ENCODE measurements around the gene FAM228B.

Gene FAM228B

GRCh38 chr2:24077535-24077877, 45.8 kb upstream of the FAM228B start:
- no peak overlapping the region for H4K5ac ChIP-seq (ENCODE audit: low read length)
- no peak overlapping the region for H2AK5ac ChIP-seq (ENCODE audit: low read length)
- H4K8ac ChIP-seq (ENCODE audit: low read depth, low read length) = no peak overlapping the region
- WGBS (ENCODE audit: extremely low coverage, insufficient coverage, low lambda C conversion rate) = no CpG with 5 or more reads among the region's 9 CpGs
- H3K27ac ChIP-seq (ENCODE audit: low read depth, low read length) = no peak overlapping the region
- peaks cover 11% of the 10 kb centered on the region for H3K79me2 ChIP-seq (ENCODE audit: control insufficient read depth, insufficient read depth, low read length)
- DNase-seq = no peak
- no peak overlapping the region for H3K4ac ChIP-seq (ENCODE audit: low read depth, low read length)
- no peak overlapping the region for H3K23ac ChIP-seq (ENCODE audit: low read length)
- no peak overlapping the region for H3K4me3 ChIP-seq (ENCODE audit: low read length)
- H3K9ac ChIP-seq (ENCODE audit: low read length) = peak overlapping the region; percentile 72
- H2BK15ac ChIP-seq (replicated peaks; ENCODE audit: low read depth) = no peak overlapping the region
- no peak overlapping the region for H3K18ac ChIP-seq (ENCODE audit: low read length)
- peaks cover 1% of the 10 kb centered on the region for H3K36me3 ChIP-seq (ENCODE audit: control insufficient read depth, insufficient read depth, low read length)
- H3K4me1 ChIP-seq (ENCODE audit: control insufficient read depth, low read depth, low read length) = no peaks in the 10 kb centered on the region
- H2BK120ac ChIP-seq (ENCODE audit: low read depth, low read length) = no peak overlapping the region
- H3K27me3 ChIP-seq (ENCODE audit: insufficient read depth, low read length, poor library complexity) = no peaks in the 10 kb centered on the region
- peak overlapping the region; percentile 58 for H3K4me2 ChIP-seq (ENCODE audit: low read length)
- no peak overlapping the region for H2BK5ac ChIP-seq (ENCODE audit: low read length)
- H3K56ac ChIP-seq (ENCODE audit: low read length) = peak overlapping the region; percentile 89
- peaks cover 6% of the 10 kb centered on the region for H3K79me1 ChIP-seq (ENCODE audit: low read length)

GRCh38 chr2:24077879-24078278, 45.4 kb upstream of the FAM228B start:
- Histone ChIP-seq H2AK5ac (ENCODE audit: low read length) (no peak overlapping the region), H3K4me1 (ENCODE audit: control insufficient read depth, low read depth, low read length) (no peaks in the 10 kb centered on the region), H3K79me2 (ENCODE audit: control insufficient read depth, insufficient read depth, low read length) (peaks cover 11% of the 10 kb centered on the region), H2BK15ac (replicated peaks; ENCODE audit: low read depth) (no peak overlapping the region), H3K27ac (ENCODE audit: low read depth, low read length) (no peak overlapping the region), H3K9ac (ENCODE audit: low read length) (peak overlapping the region; percentile 72), H4K5ac (ENCODE audit: low read length) (no peak overlapping the region), H3K4me2 (ENCODE audit: low read length) (no peak overlapping the region), H3K79me1 (ENCODE audit: low read length) (peaks cover 5% of the 10 kb centered on the region), H3K27me3 (ENCODE audit: insufficient read depth, low read length, poor library complexity) (no peaks in the 10 kb centered on the region), H3K36me3 (ENCODE audit: control insufficient read depth, insufficient read depth, low read length) (peaks cover 1% of the 10 kb centered on the region), H2BK120ac (ENCODE audit: low read depth, low read length) (no peak overlapping the region), H3K18ac (ENCODE audit: low read length) (no peak overlapping the region), H3K4ac (ENCODE audit: low read depth, low read length) (no peak overlapping the region), H4K8ac (ENCODE audit: low read depth, low read length) (no peak overlapping the region), H3K23ac (ENCODE audit: low read length) (no peak overlapping the region), H3K56ac (ENCODE audit: low read length) (peak overlapping the region; percentile 89), H2BK5ac (ENCODE audit: low read length) (no peak overlapping the region), H3K4me3 (ENCODE audit: low read length) (no peak overlapping the region)
- no peak for DNase-seq
- no CpG with 5 or more reads among the region's 2 CpGs for WGBS (ENCODE audit: extremely low coverage, insufficient coverage, low lambda C conversion rate)

- Histone ChIP-seq H3K4ac (ENCODE audit: low read depth, low read length) (no peak overlapping the region), H4K5ac (ENCODE audit: low read length) (no peak overlapping the region), H3K79me2 (ENCODE audit: control insufficient read depth, insufficient read depth, low read length) (peaks cover 2% of the 10 kb centered on the region), H3K36me3 (ENCODE audit: control insufficient read depth, insufficient read depth, low read length) (peaks cover 1% of the 10 kb centered on the region), H3K4me2 (ENCODE audit: low read length) (no peak overlapping the region), H2BK120ac (ENCODE audit: low read depth, low read length) (no peak overlapping the region), H3K27me3 (ENCODE audit: insufficient read depth, low read length, poor library complexity) (no peaks in the 10 kb centered on the region), H2BK15ac (replicated peaks; ENCODE audit: low read depth) (no peak overlapping the region), H3K56ac (ENCODE audit: low read length) (no peak overlapping the region), H3K4me3 (ENCODE audit: low read length) (no peak overlapping the region), H3K9ac (ENCODE audit: low read length) (no peak overlapping the region), H3K27ac (ENCODE audit: low read depth, low read length) (no peak overlapping the region), H4K8ac (ENCODE audit: low read depth, low read length) (no peak overlapping the region), H2BK5ac (ENCODE audit: low read length) (no peak overlapping the region), H2AK5ac (ENCODE audit: low read length) (no peak overlapping the region), H3K18ac (ENCODE audit: low read length) (no peak overlapping the region), H3K23ac (ENCODE audit: low read length) (no peak overlapping the region), H3K79me1 (ENCODE audit: low read length) (no peaks in the 10 kb centered on the region), H3K4me1 (ENCODE audit: control insufficient read depth, low read depth, low read length) (peaks cover 3% of the 10 kb centered on the region)
- DNase-seq = no peak
- no CpG with 5 or more reads among the region's 2 CpGs for WGBS (ENCODE audit: extremely low coverage, insufficient coverage, low lambda C conversion rate)
Observed at GRCh38 chr2:24080701-24081100, 42.6 kb upstream of the FAM228B start.

DNA sequence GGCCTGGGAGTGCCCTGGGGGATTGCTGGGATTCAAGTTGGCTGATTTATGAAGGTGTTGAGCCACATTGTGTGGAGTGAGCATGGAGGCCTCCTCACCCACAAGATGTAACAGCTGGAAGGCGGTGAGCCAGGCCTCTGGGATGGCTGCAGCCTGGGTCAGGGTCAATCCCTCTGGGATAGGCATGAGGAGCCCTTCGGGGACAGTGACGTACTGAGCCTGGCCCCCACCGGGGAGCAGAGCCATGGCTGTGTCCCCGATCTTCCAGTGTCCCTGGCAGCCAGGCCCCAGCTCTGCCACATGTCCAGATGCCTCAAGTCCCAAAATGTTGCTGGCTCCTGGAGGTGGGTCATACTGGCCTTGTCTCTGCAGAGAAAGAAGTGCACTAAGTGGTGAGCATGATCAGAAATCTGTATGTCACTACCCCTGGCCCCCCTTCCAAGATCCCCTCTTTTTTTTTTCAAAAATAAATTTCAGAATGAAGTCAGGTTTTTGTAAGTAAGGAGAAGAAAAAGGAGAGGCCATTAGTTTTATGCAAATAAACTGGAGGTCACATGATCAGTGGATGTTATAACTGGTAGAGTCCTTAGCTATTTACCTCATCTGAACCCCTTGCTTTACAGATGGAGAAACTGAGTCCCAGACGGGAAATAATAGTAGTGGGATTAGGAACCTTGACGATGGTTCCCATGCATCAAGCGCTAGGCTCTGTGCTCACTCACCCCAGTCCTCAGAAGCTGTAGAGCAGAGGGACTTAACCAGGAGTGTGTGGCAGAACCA, 40.3 kb upstream of the FAM228B start:
- H2AK5ac ChIP-seq (ENCODE audit: low read length) = peak overlapping the region; percentile 64
- no peak overlapping the region for H2BK5ac ChIP-seq (ENCODE audit: low read length)
- peak overlapping the region; percentile 78 for H3K9ac ChIP-seq (ENCODE audit: low read length)
- H3K36me3 ChIP-seq (ENCODE audit: control insufficient read depth, insufficient read depth, low read length) = peaks cover 1% of the 10 kb centered on the region
- H3K23ac ChIP-seq (ENCODE audit: low read length) = no peak overlapping the region
- no peak overlapping the region for H4K8ac ChIP-seq (ENCODE audit: low read depth, low read length)
- peak overlapping the region; percentile 95 for H3K56ac ChIP-seq (ENCODE audit: low read length)
- peak overlapping the region; percentile 90 for H3K27ac ChIP-seq (ENCODE audit: low read depth, low read length)
- no peaks in the 10 kb centered on the region for H3K27me3 ChIP-seq (ENCODE audit: insufficient read depth, low read length, poor library complexity)
- peak overlapping the region; percentile 12 for H3K18ac ChIP-seq (ENCODE audit: low read length)
- peak overlapping the region; percentile 65 for H3K4me2 ChIP-seq (ENCODE audit: low read length)
- DNase-seq = no peak
- H2BK120ac ChIP-seq (ENCODE audit: low read depth, low read length) = no peak overlapping the region
- H3K79me1 ChIP-seq (ENCODE audit: low read length) = no peaks in the 10 kb centered on the region
- H3K4me3 ChIP-seq (ENCODE audit: low read length) = no peak overlapping the region
- no peak overlapping the region for H2BK15ac ChIP-seq (replicated peaks; ENCODE audit: low read depth)
- no CpG with 5 or more reads among the region's 8 CpGs for whole genome bisulfite sequencing (ENCODE audit: extremely low coverage, insufficient coverage, low lambda C conversion rate)
- H3K79me2 ChIP-seq (ENCODE audit: control insufficient read depth, insufficient read depth, low read length) = no peaks in the 10 kb centered on the region
- peaks cover 3% of the 10 kb centered on the region for H3K4me1 ChIP-seq (ENCODE audit: control insufficient read depth, low read depth, low read length)
- peak overlapping the region; percentile 46 for H3K4ac ChIP-seq (ENCODE audit: low read depth, low read length)
- peak overlapping the region; percentile 85 for H4K5ac ChIP-seq (ENCODE audit: low read length)

DNA sequence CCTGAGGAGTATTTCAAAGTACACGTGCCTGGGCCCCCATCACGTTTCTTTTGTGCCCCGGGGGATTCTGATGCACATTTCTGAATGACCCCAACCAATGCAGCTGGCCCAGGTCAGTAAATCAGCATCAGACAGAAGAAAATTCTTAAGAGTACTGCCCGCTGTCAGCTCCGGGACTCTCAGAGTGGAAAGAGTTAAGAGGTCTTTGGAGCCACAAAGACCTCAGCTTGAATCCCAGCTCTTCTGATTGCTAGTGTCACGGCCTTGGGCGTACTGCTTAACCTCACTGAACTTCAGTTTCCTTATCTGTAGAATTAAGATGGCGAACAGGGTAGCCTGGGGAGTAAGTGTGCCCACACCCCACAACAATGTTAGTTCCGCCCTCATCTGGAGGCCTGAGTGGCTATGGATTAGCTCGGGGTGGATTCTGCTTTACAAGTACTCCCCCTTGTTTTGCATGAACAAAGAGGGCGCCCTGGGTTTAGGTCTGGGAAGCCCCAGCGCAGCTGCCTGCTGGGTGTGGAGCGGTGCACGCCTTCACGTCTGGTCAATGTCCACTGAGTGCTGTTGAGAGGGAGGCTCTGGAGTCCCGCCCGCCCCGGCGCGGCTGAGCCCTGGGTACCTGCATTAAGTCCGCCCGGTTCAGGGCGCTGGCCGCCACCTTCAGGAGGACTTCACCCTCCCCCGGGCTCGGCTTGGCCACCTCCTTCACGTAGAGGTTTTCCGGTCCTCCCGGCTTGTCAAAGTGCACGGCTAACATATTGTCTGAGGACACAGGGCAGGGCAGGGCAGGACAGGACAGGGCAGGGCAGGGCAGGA, 39.5 kb upstream of the FAM228B start:
- Histone ChIP-seq H3K27ac (ENCODE audit: low read depth, low read length) (peak overlapping the region; percentile 90), H2AK5ac (ENCODE audit: low read length) (peak overlapping the region; percentile 64), H3K36me3 (ENCODE audit: control insufficient read depth, insufficient read depth, low read length) (peaks cover 1% of the 10 kb centered on the region), H3K79me1 (ENCODE audit: low read length) (no peaks in the 10 kb centered on the region), H4K8ac (ENCODE audit: low read depth, low read length) (no peak overlapping the region), H3K27me3 (ENCODE audit: insufficient read depth, low read length, poor library complexity) (no peaks in the 10 kb centered on the region), H3K4me1 (ENCODE audit: control insufficient read depth, low read depth, low read length) (peaks cover 3% of the 10 kb centered on the region), H3K23ac (ENCODE audit: low read length) (peak overlapping the region; percentile 82), H2BK15ac (replicated peaks; ENCODE audit: low read depth) (no peak overlapping the region), H4K5ac (ENCODE audit: low read length) (peak overlapping the region; percentile 85), H3K4ac (ENCODE audit: low read depth, low read length) (peak overlapping the region; percentile 46), H3K56ac (ENCODE audit: low read length) (peak overlapping the region; percentile 95), H3K18ac (ENCODE audit: low read length) (peak overlapping the region; percentile 13), H3K4me3 (ENCODE audit: low read length) (peak overlapping the region; percentile 54), H3K79me2 (ENCODE audit: control insufficient read depth, insufficient read depth, low read length) (no peaks in the 10 kb centered on the region), H2BK120ac (ENCODE audit: low read depth, low read length) (no peak overlapping the region), H2BK5ac (ENCODE audit: low read length) (peak overlapping the region; percentile 81), H3K9ac (ENCODE audit: low read length) (peak overlapping the region; percentile 78), H3K4me2 (ENCODE audit: low read length) (peak overlapping the region; percentile 65)
- no CpG with 5 or more reads among the region's 30 CpGs for WGBS (ENCODE audit: extremely low coverage, insufficient coverage, low lambda C conversion rate)
- peak; percentile 95 for DNase-seq
